GM12864 (cell line): Measurements from ENCODE around the gene TNP1.

ENCODE experiments used
- DNase-seq: peaks from one replicate; pipeline ENCODE4 v3.0.0-alpha.2; 2011; ENCODE audit warnings: low read depth
- H3K4me3 ChIP-seq: 2 replicates; pipeline ENCODE4 v1.5.1; 2011; ENCODE audit warnings: mild to moderate bottlenecking, low read depth, low read length, control low read depth
- CTCF ChIP-seq: IDR thresholded peaks from 2 replicates; pipeline ENCODE4 v1.5.1; 2011; ENCODE audit warnings: low read depth, mild to moderate bottlenecking, moderate library complexity, low read length, control low read depth, inconsistent platforms; ENCODE audit errors: missing control alignments

Gene TNP1

GRCh38 chr2:216885117-216885553, 25.3 kb upstream of the TNP1 start:
- no peak for DNase-seq
- H3K4me3 ChIP-seq = no peak overlapping the region
- no peak for TF ChIP-seq CTCF

GRCh38 chr2:216884347-216884746, 24.5 kb upstream of the TNP1 start:
- TF ChIP-seq CTCF = no peak
- DNase-seq = no peak

GRCh38 chr2:216882876-216883275, 23.0 kb upstream of the TNP1 start:
- no peak overlapping the region for H3K4me3 ChIP-seq
- no peak for TF ChIP-seq CTCF
- no peak for DNase-seq

More at GRCh38 chr2:216884347-216884746, 24.5 kb upstream of the TNP1 start:
- no peak overlapping the region for H3K4me3 ChIP-seq

- DNase-seq = no peak
- no peak for TF ChIP-seq CTCF
- H3K4me3 ChIP-seq = no peak overlapping the region
Measured at GRCh38 chr2:216881411-216881810, 21.5 kb upstream of the TNP1 start.

- H3K4me3 ChIP-seq = no peak overlapping the region
- TF ChIP-seq CTCF = no peak
- no peak for DNase-seq
Measured at GRCh38 chr2:216880509-216881184, 20.8 kb upstream of the TNP1 start.

- no peak for DNase-seq
- no peak overlapping the region for H3K4me3 ChIP-seq
- TF ChIP-seq CTCF = no peak
Measured at GRCh38 chr2:216879727-216880508, 20.1 kb upstream of the TNP1 start.

GRCh38 chr2:216878072-216878471, 18.2 kb upstream of the TNP1 start:
- H3K4me3 ChIP-seq = no peak overlapping the region
- TF ChIP-seq CTCF = no peak
- no peak for DNase-seq
